HepG2 (cell line): ENCODE measurements around the gene MAP2K2. TPM values are rescaled to one million over a fixed set of nuclear protein-coding genes. Genes with fewer than 3 reads are reported as not detected.

Source experiments
- ADNP ChIP-seq: sonication (generic); formaldehyde crosslinking; IDR thresholded peaks from 2 replicates; pipeline ENCODE4 v1.4.0; 2020; ENCODE audit warnings: missing genetic modification reagents
- FOSL1 ChIP-seq: sonication (generic); formaldehyde crosslinking; IDR thresholded peaks from 2 replicates; pipeline ENCODE4 v1.9.0; 2021; ENCODE audit warnings: missing genetic modification reagents, borderline replicate concordance
- HDAC1 ChIP-seq: sonication (generic); formaldehyde crosslinking; IDR thresholded peaks from 2 replicates; pipeline ENCODE4 v1.5.1; 2020; ENCODE audit warnings: mild to moderate bottlenecking, missing genetic modification reagents
- KDM5B ChIP-seq: sonication (generic); formaldehyde crosslinking; IDR thresholded peaks from 2 replicates; pipeline ENCODE4 v1.4.0; 2020; ENCODE audit warnings: missing genetic modification reagents, mild to moderate bottlenecking, borderline replicate concordance
- MLLT10 ChIP-seq: sonication (generic); formaldehyde crosslinking; IDR thresholded peaks from 2 replicates; pipeline ENCODE4 v1.4.0; 2020; ENCODE audit warnings: missing genetic modification reagents
- NR2F6 ChIP-seq, 2 experiments: IDR thresholded peaks; 2 replicates each; pipeline ENCODE4 v1.6.1; 2016; ENCODE audit warnings: antibody characterized with exemption in 1 of 2, mild to moderate bottlenecking in 1 of 2
- PCBP1 ChIP-seq: fragments of 200-400 bp; formaldehyde crosslinking; IDR thresholded peaks from 2 replicates; pipeline ENCODE4 v1.6.1; 2017; ENCODE audit warnings: mild to moderate bottlenecking, low read depth, low read length, borderline replicate concordance
- SOX13 ChIP-seq, 3 experiments: fragments of 450-650 bp in 1 of 3; sonication (generic) in 1 of 3; formaldehyde crosslinking in 1 of 3; IDR thresholded peaks in 2 of 3; conservative IDR thresholded peaks in 1 of 3; 2 replicates each; pipeline versions ENCODE4 v1.5.0 to v1.6.1; 2016 to 2020; ENCODE audit warnings: antibody characterized with exemption in 1 of 3, mild to moderate bottlenecking in 1 of 3, missing compliant biosample characterization in 1 of 3, missing genetic modification reagents in 1 of 3, moderate library complexity in 1 of 3
- UBTF ChIP-seq: sonication (generic); formaldehyde crosslinking; IDR thresholded peaks from 2 replicates; pipeline ENCODE4 v1.4.0; 2020; ENCODE audit warnings: mild to moderate bottlenecking, missing genetic modification reagents
- ZNF274 ChIP-seq: sonication (generic); formaldehyde crosslinking; IDR thresholded peaks from 2 replicates; pipeline ENCODE4 v1.5.1; 2020; ENCODE audit warnings: mild to moderate bottlenecking, missing genetic modification reagents
- ZNF546 ChIP-seq: sonication (generic); formaldehyde crosslinking; conservative IDR thresholded peaks from 2 replicates; pipeline ENCODE4 v1.8.1; 2023; ENCODE audit warnings: mild to moderate bottlenecking, missing genetic modification reagents
- ZNF564 ChIP-seq: sonication (generic); formaldehyde crosslinking; IDR thresholded peaks from 2 replicates; pipeline ENCODE4 v1.8.1; 2023; ENCODE audit warnings: mild to moderate bottlenecking, missing genetic modification reagents
- ZNF614 ChIP-seq: IDR thresholded peaks from 2 replicates; pipeline ENCODE4 v1.6.1; 2018; ENCODE audit warnings: missing biosample characterization, missing genetic modification reagents, inconsistent platforms, borderline replicate concordance
- ZNF652 ChIP-seq: IDR thresholded peaks from 2 replicates; pipeline ENCODE4 v1.6.1; 2016; ENCODE audit warnings: low read depth, borderline replicate concordance
- polyA plus RNA-seq, 8 experiments: library from polyadenylated mRNA; depleted of rRNA in 3 of 8; stranded (reverse) in 7 of 8; unstranded in 1 of 8; fragments of >200 nt; fragmentation: Illumina TruSeq in 4 of 8; extraction: Trizol in 4 of 8; gene quantifications; 2 replicates each; pipeline versions ENCODE4 v1.2.1 to v1.2.3, GENCODE V29; 2011 to 2016; ENCODE audit warnings: low read depth in 4 of 8, missing spikeins in 1 of 8, mixed read lengths in 1 of 8; ENCODE audit not compliant: insufficient read depth in 1 of 8
- total RNA-seq, 5 experiments: library from RNA; depleted of rRNA; stranded (reverse); fragments of >200 nt; fragmentation: Illumina TruSeq; extraction: Trizol; gene quantifications; 2 replicates each; pipeline ENCODE4 v1.2.3, GENCODE V29; 2016; ENCODE audit warnings: low read depth in 1 of 5
- TF ChIP-seq, protein P1 (sequence below): sonication (generic); formaldehyde crosslinking; IDR thresholded peaks from 2 replicates; pipeline ENCODE4 v1.4.0; 2020; ENCODE audit warnings: missing genetic modification reagents, mild to moderate bottlenecking, borderline replicate concordance
- TF ChIP-seq, protein P2 (sequence below): sonication (generic); formaldehyde crosslinking; IDR thresholded peaks from 2 replicates; pipeline ENCODE4 v1.4.0; 2020; ENCODE audit warnings: missing genetic modification reagents
- TF ChIP-seq, protein P3 (sequence below): sonication (generic); formaldehyde crosslinking; IDR thresholded peaks from 2 replicates; pipeline ENCODE4 v1.8.1; 2023; ENCODE audit warnings: mild to moderate bottlenecking, missing genetic modification reagents

The MAP2K2 gene
- total and polyA plus RNA-seq, 2 of the 13 experiments (the other 11 are each of a cell fraction or from before 2014, with no cell fraction given), result 70.3 to 80.9 TPM

- TF ChIP-seq, protein P1, sequence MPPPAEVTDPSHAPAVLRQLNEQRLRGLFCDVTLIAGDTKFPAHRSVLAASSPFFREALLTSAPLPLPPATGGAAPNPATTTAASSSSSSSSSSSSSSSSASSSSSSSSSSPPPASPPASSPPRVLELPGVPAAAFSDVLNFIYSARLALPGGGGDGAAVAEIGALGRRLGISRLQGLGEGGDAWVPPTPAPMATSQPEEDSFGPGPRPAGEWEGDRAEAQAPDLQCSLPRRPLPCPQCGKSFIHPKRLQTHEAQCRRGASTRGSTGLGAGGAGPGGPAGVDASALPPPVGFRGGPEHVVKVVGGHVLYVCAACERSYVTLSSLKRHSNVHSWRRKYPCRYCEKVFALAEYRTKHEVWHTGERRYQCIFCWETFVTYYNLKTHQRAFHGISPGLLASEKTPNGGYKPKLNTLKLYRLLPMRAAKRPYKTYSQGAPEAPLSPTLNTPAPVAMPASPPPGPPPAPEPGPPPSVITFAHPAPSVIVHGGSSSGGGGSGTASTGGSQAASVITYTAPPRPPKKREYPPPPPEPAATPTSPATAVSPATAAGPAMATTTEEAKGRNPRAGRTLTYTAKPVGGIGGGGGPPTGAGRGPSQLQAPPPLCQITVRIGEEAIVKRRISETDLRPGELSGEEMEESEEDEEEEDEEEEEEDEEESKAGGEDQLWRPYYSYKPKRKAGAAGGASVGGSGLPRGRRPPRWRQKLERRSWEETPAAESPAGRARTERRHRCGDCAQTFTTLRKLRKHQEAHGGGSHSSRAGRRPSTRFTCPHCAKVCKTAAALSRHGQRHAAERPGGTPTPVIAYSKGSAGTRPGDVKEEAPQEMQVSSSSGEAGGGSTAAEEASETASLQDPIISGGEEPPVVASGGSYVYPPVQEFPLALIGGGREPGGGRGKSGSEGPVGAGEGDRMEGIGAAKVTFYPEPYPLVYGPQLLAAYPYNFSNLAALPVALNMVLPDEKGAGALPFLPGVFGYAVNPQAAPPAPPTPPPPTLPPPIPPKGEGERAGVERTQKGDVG, result no peak
- TF ChIP-seq, protein P2, sequence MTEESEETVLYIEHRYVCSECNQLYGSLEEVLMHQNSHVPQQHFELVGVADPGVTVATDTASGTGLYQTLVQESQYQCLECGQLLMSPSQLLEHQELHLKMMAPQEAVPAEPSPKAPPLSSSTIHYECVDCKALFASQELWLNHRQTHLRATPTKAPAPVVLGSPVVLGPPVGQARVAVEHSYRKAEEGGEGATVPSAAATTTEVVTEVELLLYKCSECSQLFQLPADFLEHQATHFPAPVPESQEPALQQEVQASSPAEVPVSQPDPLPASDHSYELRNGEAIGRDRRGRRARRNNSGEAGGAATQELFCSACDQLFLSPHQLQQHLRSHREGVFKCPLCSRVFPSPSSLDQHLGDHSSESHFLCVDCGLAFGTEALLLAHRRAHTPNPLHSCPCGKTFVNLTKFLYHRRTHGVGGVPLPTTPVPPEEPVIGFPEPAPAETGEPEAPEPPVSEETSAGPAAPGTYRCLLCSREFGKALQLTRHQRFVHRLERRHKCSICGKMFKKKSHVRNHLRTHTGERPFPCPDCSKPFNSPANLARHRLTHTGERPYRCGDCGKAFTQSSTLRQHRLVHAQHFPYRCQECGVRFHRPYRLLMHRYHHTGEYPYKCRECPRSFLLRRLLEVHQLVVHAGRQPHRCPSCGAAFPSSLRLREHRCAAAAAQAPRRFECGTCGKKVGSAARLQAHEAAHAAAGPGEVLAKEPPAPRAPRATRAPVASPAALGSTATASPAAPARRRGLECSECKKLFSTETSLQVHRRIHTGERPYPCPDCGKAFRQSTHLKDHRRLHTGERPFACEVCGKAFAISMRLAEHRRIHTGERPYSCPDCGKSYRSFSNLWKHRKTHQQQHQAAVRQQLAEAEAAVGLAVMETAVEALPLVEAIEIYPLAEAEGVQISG (CRISPR knock-in tag), result peak; percentile 49; the same call in 1 of the 2 replicates
- TF ChIP-seq ZNF274 (CRISPR knock-in tag) (peak; percentile 51), ZNF614 (CRISPR knock-in tag) (peak; percentile 79; the same call in 1 of the 2 replicates), ZNF546 (CRISPR knock-in tag) (0 out of 2 replicates have a peak, but pooled peaks have one; percentile 18), PCBP1 (peak; percentile 97; the same call in 1 of the 2 replicates), HDAC1 (CRISPR knock-in tag) (peak; percentile 61), MLLT10 (no peak), ADNP (CRISPR knock-in tag) (peak; percentile 98), FOSL1 (CRISPR knock-in tag) (peak; percentile 87), UBTF (CRISPR knock-in tag) (peak; percentile 100), SOX13 (IDR thresholded peaks at IDR 0.05) (0 out of 2 replicates have a peak, but pooled peaks have one; percentile 6), SOX13 (CRISPR knock-in tag; conservative IDR thresholded peaks at IDR 0.05 in 1 of 2, IDR thresholded peaks at IDR 0.05 in 1 of 2) (peak; percentile 24 to 86; a peak in 2 of 4 replicates), ZNF564 (0 out of 2 replicates have a peak, but pooled peaks have one; percentile 57), ZNF652 (peak; percentile 4; the same call in 1 of the 2 replicates), KDM5B (CRISPR knock-in tag) (peak; percentile 71; the same call in 1 of the 2 replicates), NR2F6 (IDR thresholded peaks at IDR 0.05) (peak; percentile 81), NR2F6 (CRISPR knock-in tag; IDR thresholded peaks at IDR 0.05) (peak; percentile 92)
- TF ChIP-seq, protein P3, sequence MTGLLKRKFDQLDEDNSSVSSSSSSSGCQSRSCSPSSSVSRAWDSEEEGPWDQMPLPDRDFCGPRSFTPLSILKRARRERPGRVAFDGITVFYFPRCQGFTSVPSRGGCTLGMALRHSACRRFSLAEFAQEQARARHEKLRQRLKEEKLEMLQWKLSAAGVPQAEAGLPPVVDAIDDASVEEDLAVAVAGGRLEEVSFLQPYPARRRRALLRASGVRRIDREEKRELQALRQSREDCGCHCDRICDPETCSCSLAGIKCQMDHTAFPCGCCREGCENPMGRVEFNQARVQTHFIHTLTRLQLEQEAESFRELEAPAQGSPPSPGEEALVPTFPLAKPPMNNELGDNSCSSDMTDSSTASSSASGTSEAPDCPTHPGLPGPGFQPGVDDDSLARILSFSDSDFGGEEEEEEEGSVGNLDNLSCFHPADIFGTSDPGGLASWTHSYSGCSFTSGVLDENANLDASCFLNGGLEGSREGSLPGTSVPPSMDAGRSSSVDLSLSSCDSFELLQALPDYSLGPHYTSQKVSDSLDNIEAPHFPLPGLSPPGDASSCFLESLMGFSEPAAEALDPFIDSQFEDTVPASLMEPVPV, result peak; percentile 59; the same call in 1 of the 2 replicates
Measured at GRCh38 chr19:4057931-4058692, 65.8 kb downstream of the MAP2K2 start (continued).
